GM12878 (cell line): ENCODE data around the gene PRR5L. TPM values are rescaled to one million over a fixed set of nuclear protein-coding genes. Genes with fewer than 3 reads are reported as not detected.

Source experiments
- ESRRA ChIP-seq: IDR thresholded peaks from 2 replicates; pipeline ENCODE4 v1.6.1; 2012; ENCODE audit warnings: mild to moderate bottlenecking, low read length, improper control_type of control experiment
- ETV6 ChIP-seq, 2 experiments: fragments of 450-650 bp in 1 of 2; IDR thresholded peaks in 1 of 2; conservative IDR thresholded peaks in 1 of 2; 2 replicates each; pipeline ENCODE4 v1.6.1; 2014; ENCODE audit warnings: antibody characterized with exemption in 1 of 2, borderline replicate concordance in 1 of 2, low read depth in 1 of 2, mild to moderate bottlenecking in 1 of 2, moderate library complexity in 1 of 2
- JUND ChIP-seq: IDR thresholded peaks from 2 replicates; pipeline ENCODE4 v1.6.1; 2012; ENCODE audit warnings: low read depth, mild to moderate bottlenecking, low read length, improper control_type of control experiment, moderate library complexity
- SKIL ChIP-seq: fragments of 450-650 bp; IDR thresholded peaks from 2 replicates; pipeline ENCODE4 v1.6.1; 2017; ENCODE audit warnings: mild to moderate bottlenecking, low read depth, inconsistent platforms; ENCODE audit not compliant: poor library complexity, severe bottlenecking
- ZBTB11 ChIP-seq: fragments of 450-650 bp; formaldehyde crosslinking; IDR thresholded peaks from 2 replicates; pipeline ENCODE4 v1.5.0; 2022; ENCODE audit warnings: mild to moderate bottlenecking, missing genetic modification characterization
- ZNF687 ChIP-seq: fragments of 450-650 bp; IDR thresholded peaks from 2 replicates; pipeline ENCODE4 v1.6.1; 2017; ENCODE audit warnings: mild to moderate bottlenecking, moderate library complexity
- polyA plus RNA-seq, 11 experiments: library from polyadenylated mRNA; depleted of rRNA in 4 of 11; unstranded in 6 of 11; stranded (reverse) in 5 of 11; fragments of >200 nt; fragmentation: Nextera tagmentation in 4 of 11; fragmentation: Illumina TruSeq in 1 of 11; extraction: Ambion mirVana in 4 of 11; extraction: Trizol in 1 of 11; gene quantifications; 1 replicate in 1 of 11; 2 replicates in 10 of 11; pipeline versions ENCODE4 v1.2.1 to v1.2.3, GENCODE V29; 2011 to 2016; ENCODE audit warnings: inconsistent platforms in 2 of 11, missing spikeins in 2 of 11, low read depth in 1 of 11
- total RNA-seq, 4 experiments: library from RNA; depleted of rRNA in 3 of 4; stranded (reverse); fragments of >200 nt in 3 of 4; fragmentation: Illumina TruSeq in 1 of 4; extraction: Trizol in 1 of 4; gene quantifications; 2 replicates each; pipeline versions ENCODE4 v1.2.1 to v1.2.3, GENCODE V29; 2013 to 2021

The PRR5L gene
- total and polyA plus RNA-seq, 10 of the 15 experiments (the other 5 are each of a cell fraction or from before 2014, with no cell fraction given): 0.11 to 4.2 (median 0.67) TPM; not detected in 1

GRCh38 chr11:36340897-36341296 lies 44.8 kb downstream of the PRR5L start (continued):
- TF ChIP-seq ZNF687: no peak
- no peak for TF ChIP-seq SKIL
- TF ChIP-seq ESRRA: no peak
- no peak for TF ChIP-seq ETV6 (conservative IDR thresholded peaks at IDR 0.05 in 1 of 2, IDR thresholded peaks at IDR 0.05 in 1 of 2; ENCODE audit: borderline replicate concordance in 1 of 2, low read depth in 1 of 2)
- TF ChIP-seq ZBTB11 (CRISPR knock-in tag): no peak
- no peak for TF ChIP-seq JUND
